GM23338 (cell line): ENCODE measurements around the gene HEMK1. TPM values are rescaled to one million over a fixed set of nuclear protein-coding genes. Genes with fewer than 3 reads are reported as not detected.

Experiments
- ATAC-seq: fragments of 200-7000 bp; cut with Tn5 transposase; 3 replicates; pipeline ENCODE4 v1.9.1; 2020
- DNase-seq: peaks from one replicate; pipeline ENCODE4 v3.0.0-alpha.2; 2015; ENCODE audit warnings: low spot score
- H2AFZ ChIP-seq: fragments of 200-600 bp; sonication (generic); 2 replicates; pipeline ENCODE4 v1.8.0; 2016; ENCODE audit warnings: antibody characterized with exemption, mild to moderate bottlenecking, moderate library complexity
- H3F3A ChIP-seq: fragments of 200-600 bp; sonication (generic); replicated peaks from 2 replicates; pipeline ENCODE4 v1.8.0; 2017; ENCODE audit warnings: antibody characterized with exemption, mixed run types, low read depth
- H3K27ac ChIP-seq: fragments of 200-600 bp; sonication (generic); 2 replicates; pipeline ENCODE4 v1.6.1; 2016; ENCODE audit warnings: low read depth
- H3K27me3 ChIP-seq: fragments of 200-600 bp; sonication (generic); 2 replicates; pipeline ENCODE4 v1.8.0; 2016; ENCODE audit warnings: mild to moderate bottlenecking, mixed run types, moderate library complexity; ENCODE audit not compliant: insufficient read depth
- H3K36me3 ChIP-seq: fragments of 200-600 bp; sonication (generic); 2 replicates; pipeline ENCODE4 v1.8.0; 2016; ENCODE audit warnings: mild to moderate bottlenecking; ENCODE audit not compliant: insufficient read depth
- H3K4me1 ChIP-seq: fragments of 200-600 bp; sonication (generic); 2 replicates; pipeline ENCODE4 v1.8.0; 2016; ENCODE audit warnings: mild to moderate bottlenecking, moderate library complexity; ENCODE audit not compliant: insufficient read depth
- H3K4me2 ChIP-seq: fragments of 200-600 bp; sonication (generic); 2 replicates; pipeline ENCODE4 v1.7.1; 2017; ENCODE audit warnings: mixed run types
- H3K4me3 ChIP-seq: fragments of 200-600 bp; sonication (generic); 2 replicates; pipeline ENCODE4 v1.6.1; 2016; ENCODE audit warnings: mixed run types
- H3K79me2 ChIP-seq: fragments of 200-600 bp; sonication (generic); replicated peaks from 2 replicates; pipeline ENCODE4 v1.8.0; 2017; ENCODE audit warnings: mild to moderate bottlenecking; ENCODE audit not compliant: insufficient read depth
- H3K9me2 ChIP-seq: fragments of 200-600 bp; sonication (generic); 2 replicates; pipeline ENCODE4 v1.8.0; 2017; ENCODE audit not compliant: insufficient read depth
- H4K20me1 ChIP-seq: fragments of 200-600 bp; sonication (generic); replicated peaks from 2 replicates; pipeline ENCODE4 v1.8.0; 2017; ENCODE audit warnings: mild to moderate bottlenecking; ENCODE audit not compliant: insufficient read depth
- H3K27ac Mint-ChIP-seq: 2 replicates; pipeline ENCODE4 v1.8.0; 2020; ENCODE audit warnings: inconsistent platforms, mild to moderate bottlenecking, moderate library complexity, mixed read lengths
- H3K27me3 Mint-ChIP-seq: 3 replicates; pipeline ENCODE4 v1.8.0; 2022; ENCODE audit warnings: low read depth, mild to moderate bottlenecking, moderate library complexity, mixed read lengths, inconsistent platforms; ENCODE audit not compliant: insufficient read depth, poor library complexity
- H3K36me3 Mint-ChIP-seq: 3 replicates; pipeline ENCODE4 v1.8.0; 2021; ENCODE audit warnings: low read depth, mild to moderate bottlenecking, inconsistent platforms, moderate library complexity, mixed read lengths
- H3K4me1 Mint-ChIP-seq: 3 replicates; pipeline ENCODE4 v1.8.0; 2020; ENCODE audit warnings: mild to moderate bottlenecking, inconsistent platforms, mixed read lengths
- H3K4me3 Mint-ChIP-seq: 3 replicates; pipeline ENCODE4 v1.8.0; 2021; ENCODE audit warnings: moderate library complexity, mild to moderate bottlenecking, inconsistent platforms, mixed read lengths
- H3K9me3 Mint-ChIP-seq: 3 replicates; pipeline ENCODE4 v1.8.0; 2020; ENCODE audit warnings: moderate library complexity, mild to moderate bottlenecking, inconsistent platforms, mixed read lengths
- ETS1 ChIP-seq: IDR thresholded peaks from 2 replicates; pipeline ENCODE4 v1.6.1; 2016; ENCODE audit warnings: antibody characterized with exemption
- EZH2 ChIP-seq: fragments of 200-600 bp; sonication (generic); IDR thresholded peaks from one replicate; pipeline ENCODE4 v1.8.0; 2017; ENCODE audit warnings: antibody characterized with exemption, mild to moderate bottlenecking, low read depth; ENCODE audit not compliant: unreplicated experiment
- POLR2AphosphoS5 ChIP-seq: IDR thresholded peaks from 2 replicates; pipeline ENCODE4 v1.6.1; 2016; ENCODE audit warnings: antibody characterized with exemption, low read depth
- REST ChIP-seq: IDR thresholded peaks from one replicate; pipeline ENCODE4 v1.6.1; 2018; ENCODE audit warnings: antibody characterized with exemption; ENCODE audit not compliant: unreplicated experiment
- STAT1 ChIP-seq: IDR thresholded peaks from one replicate; pipeline ENCODE4 v1.6.1; 2016; ENCODE audit warnings: antibody characterized with exemption; ENCODE audit not compliant: unreplicated experiment
- ZNF462 ChIP-seq: fragments of 250-450 bp; sonication (Bioruptor Pico); IDR thresholded peaks from 2 replicates; pipeline ENCODE4 v1.5.0; 2020; ENCODE audit warnings: mild to moderate bottlenecking, moderate library complexity
- polyA plus RNA-seq: library from polyadenylated mRNA; unstranded; fragments of >200 nt; fragmentation: Nextera tagmentation; extraction: Ambion mirVana; gene quantifications from 2 replicates; pipeline ENCODE4 v1.2.1, GENCODE V29; 2016
- total RNA-seq: library from RNA; depleted of rRNA; stranded (reverse); fragments of >200 nt; shearing (Covaris generic); gene quantifications from 2 replicates; pipeline ENCODE4 v1.2.3, GENCODE V29; 2014

HEMK1 gene
- total and polyA plus RNA-seq, 2 experiments from 2014 or later, result 5.6 to 10.1 TPM

- no peaks in the 10 kb centered on the region; the same call in 1 of the 2 replicates for H4K20me1 ChIP-seq
- H3K27me3 Mint-ChIP-seq, result peaks cover 16% of the 10 kb centered on the region
- H2AFZ ChIP-seq, result no peak overlapping the region
- peaks cover 37% of the 10 kb centered on the region for H3K4me1 Mint-ChIP-seq
- TF ChIP-seq ETS1, result no peak
- no peak for TF ChIP-seq STAT1
- no peak for TF ChIP-seq POLR2AphosphoS5
- TF ChIP-seq ZNF462 (CRISPR knock-in tag), result no peak
- no peak for TF ChIP-seq EZH2
- no peak for TF ChIP-seq REST
- H3K79me2 ChIP-seq, result peaks cover 24% of the 10 kb centered on the region
- ATAC-seq (no peak), DNase-seq (no peak)
- H3K36me3 ChIP-seq, result no peaks in the 10 kb centered on the region
- H3K36me3 Mint-ChIP-seq, result peaks cover 23% of the 10 kb centered on the region
- no peak overlapping the region for H3K4me3 ChIP-seq
- no peaks in the 10 kb centered on the region for H3K9me2 ChIP-seq
- H3K4me2 ChIP-seq, result no peak overlapping the region
- H3K4me3 Mint-ChIP-seq, result no peak overlapping the region; the same call in 2 of the 3 replicates
- peaks cover 16% of the 10 kb centered on the region for H3K4me1 ChIP-seq
- no peaks in the 10 kb centered on the region; the same call in 1 of the 2 replicates for H3F3A ChIP-seq
- no peak overlapping the region for H3K27ac Mint-ChIP-seq
- no peak overlapping the region for H3K27ac ChIP-seq
- no peaks in the 10 kb centered on the region for H3K27me3 ChIP-seq
- H3K9me3 Mint-ChIP-seq, result no peaks in the 10 kb centered on the region
Observed at GRCh38 chr3:50623840-50624474, 54.6 kb downstream of the HEMK1 start.
